Neutrophil (primary cell): ENCODE data around the gene PCDHAC2.

ENCODE experiments used
- H3K27ac ChIP-seq: fragments of 200-600 bp; sonication (generic); 2 replicates; pipeline ENCODE4 v1.5.1; 2016; ENCODE audit warnings: mild to moderate bottlenecking, moderate library complexity
- H3K27me3 ChIP-seq: fragments of 200-600 bp; sonication (generic); 2 replicates; pipeline ENCODE4 v1.6.0; 2016; ENCODE audit warnings: mild to moderate bottlenecking
- H3K36me3 ChIP-seq: fragments of 200-600 bp; sonication (generic); 2 replicates; pipeline ENCODE4 v1.5.1; 2017
- H3K4me1 ChIP-seq, 2 experiments: fragments of 200-600 bp in 1 of 2; sonication (generic) in 1 of 2; 1 replicate in 1 of 2; 2 replicates in 1 of 2; pipeline versions ENCODE4 v1.5.1 to v1.6.1; 2013 to 2016; ENCODE audit warnings: low read depth in 1 of 2, low read length in 1 of 2, mild to moderate bottlenecking in 1 of 2, moderate library complexity in 1 of 2; ENCODE audit not compliant: control insufficient read depth in 1 of 2, insufficient read depth in 1 of 2
- H3K4me3 ChIP-seq, 2 experiments: fragments of 200-600 bp in 1 of 2; sonication (generic) in 1 of 2; 1 replicate in 1 of 2; 2 replicates in 1 of 2; pipeline ENCODE4 v1.5.1; 2013 to 2016; ENCODE audit warnings: low read depth in 1 of 2, low read length in 1 of 2, mild to moderate bottlenecking in 1 of 2, moderate library complexity in 1 of 2
- H3K9me3 ChIP-seq: fragments of 200-600 bp; sonication (generic); 2 replicates; pipeline ENCODE4 v1.5.1; 2016
- TF ChIP-seq, protein P1 (sequence below): fragments of 200-600 bp; sonication (generic); IDR thresholded peaks from 2 replicates; pipeline ENCODE4 v1.5.1; 2016; ENCODE audit warnings: antibody characterized with exemption

The PCDHAC2 gene

DNA sequence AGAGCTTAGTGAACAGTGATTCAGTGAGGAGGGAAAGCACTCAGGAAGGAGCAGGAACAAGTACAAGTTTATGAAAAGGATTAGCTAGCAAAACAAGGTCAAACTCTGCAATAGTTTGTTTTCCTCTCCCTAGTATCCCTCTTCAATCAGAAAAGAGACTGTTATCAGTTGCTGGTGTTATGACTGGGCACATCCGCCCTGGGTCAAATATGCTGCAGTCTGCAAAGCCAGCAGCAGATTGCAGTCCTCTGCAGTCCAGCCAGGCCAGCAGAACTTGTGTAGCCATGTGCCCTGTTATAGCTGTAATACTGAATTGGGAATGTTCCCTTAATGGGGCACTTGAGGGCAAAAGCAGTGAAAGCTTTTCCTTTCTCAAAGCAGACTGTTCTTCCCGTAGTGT lies 12.0 kb downstream of the PCDHAC2 start:
- no peaks in the 10 kb centered on the region for H3K27me3 ChIP-seq

DNA sequence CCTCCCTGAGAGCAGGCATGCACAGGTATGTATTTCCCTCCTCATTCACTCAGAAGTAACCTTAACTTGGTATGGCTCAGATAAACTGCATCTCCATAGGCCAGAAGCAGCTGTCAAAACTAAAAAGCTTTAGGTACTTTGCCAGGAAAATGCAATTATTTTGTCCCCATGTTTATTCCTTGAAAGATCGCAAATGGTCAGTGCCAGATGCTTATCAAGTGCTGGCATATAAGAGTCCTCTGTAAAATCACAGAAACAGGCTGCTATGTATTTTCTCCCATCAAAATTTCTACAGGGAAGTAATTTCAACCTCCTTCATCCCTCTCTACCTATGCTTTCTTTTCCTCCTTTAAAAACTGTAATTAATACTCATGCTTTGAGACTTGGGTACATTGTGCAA lies 12.7 kb downstream of the PCDHAC2 start:
- no peaks in the 10 kb centered on the region for H3K27me3 ChIP-seq
- TF ChIP-seq, protein P1, sequence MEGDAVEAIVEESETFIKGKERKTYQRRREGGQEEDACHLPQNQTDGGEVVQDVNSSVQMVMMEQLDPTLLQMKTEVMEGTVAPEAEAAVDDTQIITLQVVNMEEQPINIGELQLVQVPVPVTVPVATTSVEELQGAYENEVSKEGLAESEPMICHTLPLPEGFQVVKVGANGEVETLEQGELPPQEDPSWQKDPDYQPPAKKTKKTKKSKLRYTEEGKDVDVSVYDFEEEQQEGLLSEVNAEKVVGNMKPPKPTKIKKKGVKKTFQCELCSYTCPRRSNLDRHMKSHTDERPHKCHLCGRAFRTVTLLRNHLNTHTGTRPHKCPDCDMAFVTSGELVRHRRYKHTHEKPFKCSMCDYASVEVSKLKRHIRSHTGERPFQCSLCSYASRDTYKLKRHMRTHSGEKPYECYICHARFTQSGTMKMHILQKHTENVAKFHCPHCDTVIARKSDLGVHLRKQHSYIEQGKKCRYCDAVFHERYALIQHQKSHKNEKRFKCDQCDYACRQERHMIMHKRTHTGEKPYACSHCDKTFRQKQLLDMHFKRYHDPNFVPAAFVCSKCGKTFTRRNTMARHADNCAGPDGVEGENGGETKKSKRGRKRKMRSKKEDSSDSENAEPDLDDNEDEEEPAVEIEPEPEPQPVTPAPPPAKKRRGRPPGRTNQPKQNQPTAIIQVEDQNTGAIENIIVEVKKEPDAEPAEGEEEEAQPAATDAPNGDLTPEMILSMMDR = no peak

More for the DNA sequence above, 12.0 kb downstream of the PCDHAC2 start:
- TF ChIP-seq, protein P1 = no peak
- no peak overlapping the region for H3K27ac ChIP-seq
- no peak overlapping the region for H3K4me3 ChIP-seq
- no peaks in the 10 kb centered on the region for H3K4me1 ChIP-seq
- H3K9me3 ChIP-seq = no peaks in the 10 kb centered on the region
- no peaks in the 10 kb centered on the region for H3K36me3 ChIP-seq

DNA sequence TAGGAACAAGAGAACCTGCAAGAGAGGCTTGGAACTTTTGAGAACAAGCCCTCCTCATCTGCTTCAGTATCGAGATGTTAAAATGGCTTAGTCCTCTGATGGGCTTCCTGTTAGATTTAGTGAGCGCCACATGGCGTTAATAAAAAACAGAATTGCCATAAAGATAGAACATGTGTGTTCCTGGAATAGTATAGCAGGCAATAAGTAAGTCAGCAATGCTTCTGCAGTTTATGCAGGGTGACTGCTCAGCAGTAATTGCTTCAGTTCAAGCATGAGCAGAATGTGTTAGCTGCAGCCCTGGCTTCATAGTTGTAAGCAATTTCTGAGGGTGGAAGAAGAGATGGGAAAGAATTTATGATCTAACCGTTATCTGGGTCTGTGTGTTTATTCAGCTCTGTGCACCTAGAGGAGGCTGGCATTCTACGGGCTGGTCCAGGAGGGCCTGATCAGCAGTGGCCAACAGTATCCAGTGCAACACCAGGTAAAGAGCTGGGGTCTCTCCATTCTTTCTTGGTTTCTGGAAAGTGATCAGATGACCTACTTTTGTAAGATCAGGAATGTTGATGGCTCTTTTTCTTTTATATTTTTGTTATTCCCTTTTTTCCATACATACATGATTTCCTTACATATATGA lies 15.9 kb downstream of the PCDHAC2 start:
- Histone ChIP-seq H3K27me3 (no peaks in the 10 kb centered on the region), H3K27ac (no peak overlapping the region), H3K36me3 (no peaks in the 10 kb centered on the region), H3K9me3 (no peaks in the 10 kb centered on the region), H3K4me3 (no peak overlapping the region), H3K4me1 (no peaks in the 10 kb centered on the region)
- TF ChIP-seq, protein P1 = no peak

More for the DNA sequence above, 12.7 kb downstream of the PCDHAC2 start:
- H3K27ac ChIP-seq = no peak overlapping the region
- H3K4me1 ChIP-seq = no peaks in the 10 kb centered on the region
- H3K4me3 ChIP-seq = no peak overlapping the region
- no peaks in the 10 kb centered on the region for H3K36me3 ChIP-seq
- no peaks in the 10 kb centered on the region for H3K9me3 ChIP-seq

DNA sequence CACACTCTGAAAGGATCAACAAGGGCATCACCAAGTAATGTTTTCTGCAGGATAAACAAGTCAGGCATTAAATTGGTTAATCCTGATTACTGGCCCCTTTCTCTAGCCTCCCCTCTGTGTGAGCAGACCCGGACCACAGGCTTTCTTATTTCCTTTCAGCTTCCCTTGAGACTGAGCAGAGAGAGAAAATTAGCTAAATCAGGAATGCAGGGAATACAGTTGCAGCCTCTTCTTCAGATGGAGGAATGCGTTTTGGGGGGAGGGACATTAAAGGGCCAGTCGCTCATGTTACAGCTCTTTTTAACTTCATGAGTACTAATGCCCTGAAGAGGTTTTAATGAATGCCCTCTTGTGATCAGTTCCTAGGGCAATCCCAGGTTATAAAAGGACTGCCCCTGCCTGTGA lies 19.8 kb downstream of the PCDHAC2 start:
- TF ChIP-seq, protein P1 = no peak
- no peak overlapping the region for H3K4me3 ChIP-seq
- no peak overlapping the region for H3K27ac ChIP-seq
- H3K27me3 ChIP-seq = no peaks in the 10 kb centered on the region
- H3K9me3 ChIP-seq = no peaks in the 10 kb centered on the region
- H3K36me3 ChIP-seq = no peaks in the 10 kb centered on the region
- no peaks in the 10 kb centered on the region for H3K4me1 ChIP-seq

DNA sequence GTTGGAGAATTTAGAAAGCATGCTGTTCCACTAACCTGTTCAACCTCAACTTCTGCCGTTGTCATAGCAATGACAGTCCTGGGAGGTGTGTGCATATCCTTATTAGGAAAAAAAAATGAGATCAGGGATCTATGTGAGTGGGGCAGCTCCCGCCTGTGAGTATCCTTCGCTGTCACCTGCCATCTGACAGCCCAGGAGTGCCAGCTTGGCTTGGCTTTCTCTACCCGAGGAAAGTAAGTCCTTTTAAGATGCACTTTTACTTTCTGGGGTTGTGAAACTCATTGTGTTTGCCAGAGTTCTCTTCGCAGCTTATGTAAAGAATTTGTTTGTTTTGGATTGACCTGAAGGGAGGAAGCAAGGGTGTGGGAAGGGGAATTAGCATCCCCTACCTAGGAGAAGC lies 21.8 kb downstream of the PCDHAC2 start:
- Histone ChIP-seq H3K27me3 (no peaks in the 10 kb centered on the region), H3K4me3 (no peak overlapping the region), H3K27ac (no peak overlapping the region), H3K9me3 (no peaks in the 10 kb centered on the region), H3K36me3 (no peaks in the 10 kb centered on the region), H3K4me1 (no peaks in the 10 kb centered on the region)
- TF ChIP-seq, protein P1 = no peak
